Measurements from ENCODE around the gene MACROD2.
"Not testable (repeated sequence)": the region's sequence is repeated elsewhere in the genome, so short reads cannot be mapped to it uniquely, and the experiment has no call there.

MACROD2 gene

GRCh38 chr20:14979453-14979986, 984.2 kb downstream of the MACROD2 start:
- H3K4me2 ChIP-seq (ENCODE audit: low read length) = peak overlapping the region; percentile 10
- H3K9ac ChIP-seq = no peak overlapping the region
- no peaks in the 10 kb centered on the region for H3K27me3 ChIP-seq (ENCODE audit: control insufficient read depth, insufficient read depth, low read length)
- H3K36me3 ChIP-seq (ENCODE audit: control insufficient read depth, insufficient read depth, low read length) = no peaks in the 10 kb centered on the region
- TF ChIP-seq, protein P1, sequence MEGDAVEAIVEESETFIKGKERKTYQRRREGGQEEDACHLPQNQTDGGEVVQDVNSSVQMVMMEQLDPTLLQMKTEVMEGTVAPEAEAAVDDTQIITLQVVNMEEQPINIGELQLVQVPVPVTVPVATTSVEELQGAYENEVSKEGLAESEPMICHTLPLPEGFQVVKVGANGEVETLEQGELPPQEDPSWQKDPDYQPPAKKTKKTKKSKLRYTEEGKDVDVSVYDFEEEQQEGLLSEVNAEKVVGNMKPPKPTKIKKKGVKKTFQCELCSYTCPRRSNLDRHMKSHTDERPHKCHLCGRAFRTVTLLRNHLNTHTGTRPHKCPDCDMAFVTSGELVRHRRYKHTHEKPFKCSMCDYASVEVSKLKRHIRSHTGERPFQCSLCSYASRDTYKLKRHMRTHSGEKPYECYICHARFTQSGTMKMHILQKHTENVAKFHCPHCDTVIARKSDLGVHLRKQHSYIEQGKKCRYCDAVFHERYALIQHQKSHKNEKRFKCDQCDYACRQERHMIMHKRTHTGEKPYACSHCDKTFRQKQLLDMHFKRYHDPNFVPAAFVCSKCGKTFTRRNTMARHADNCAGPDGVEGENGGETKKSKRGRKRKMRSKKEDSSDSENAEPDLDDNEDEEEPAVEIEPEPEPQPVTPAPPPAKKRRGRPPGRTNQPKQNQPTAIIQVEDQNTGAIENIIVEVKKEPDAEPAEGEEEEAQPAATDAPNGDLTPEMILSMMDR (IDR thresholded peaks at IDR 0.05) = no peak
- no peak overlapping the region for H2AFZ ChIP-seq
- H3K4me1 ChIP-seq = no peaks in the 10 kb centered on the region
- no peak overlapping the region for H3K4me3 ChIP-seq (ENCODE audit: low read depth, low read length)
- no peaks in the 10 kb centered on the region for H3K79me2 ChIP-seq
- H3K27ac ChIP-seq = no peak overlapping the region
- H3K9me3 ChIP-seq (ENCODE audit: control insufficient read depth, low read length) = no peaks in the 10 kb centered on the region

GRCh38 chr20:14981486-14981885, 986.2 kb downstream of the MACROD2 start:
- not testable (repeated sequence) for H3K79me2 ChIP-seq; H3K4me2 ChIP-seq (ENCODE audit: low read length); H3K27ac ChIP-seq; H2AFZ ChIP-seq; H3K4me1 ChIP-seq; H3K27me3 ChIP-seq (ENCODE audit: control insufficient read depth, insufficient read depth, low read length); H3K36me3 ChIP-seq (ENCODE audit: control insufficient read depth, insufficient read depth, low read length); H3K9me3 ChIP-seq (ENCODE audit: control insufficient read depth, low read length); H3K9ac ChIP-seq; H3K4me3 ChIP-seq (ENCODE audit: low read depth, low read length)

- H3K27ac ChIP-seq; H3K4me3 ChIP-seq (ENCODE audit: low read depth, low read length); H3K27me3 ChIP-seq (ENCODE audit: control insufficient read depth, insufficient read depth, low read length); H3K9me3 ChIP-seq (ENCODE audit: control insufficient read depth, low read length); H3K4me1 ChIP-seq; H2AFZ ChIP-seq; H3K9ac ChIP-seq; H3K79me2 ChIP-seq; H3K4me2 ChIP-seq (ENCODE audit: low read length); H3K36me3 ChIP-seq (ENCODE audit: control insufficient read depth, insufficient read depth, low read length): not testable (repeated sequence)
Measured at GRCh38 chr20:14982324-14982723, 987.0 kb downstream of the MACROD2 start.

DNA sequence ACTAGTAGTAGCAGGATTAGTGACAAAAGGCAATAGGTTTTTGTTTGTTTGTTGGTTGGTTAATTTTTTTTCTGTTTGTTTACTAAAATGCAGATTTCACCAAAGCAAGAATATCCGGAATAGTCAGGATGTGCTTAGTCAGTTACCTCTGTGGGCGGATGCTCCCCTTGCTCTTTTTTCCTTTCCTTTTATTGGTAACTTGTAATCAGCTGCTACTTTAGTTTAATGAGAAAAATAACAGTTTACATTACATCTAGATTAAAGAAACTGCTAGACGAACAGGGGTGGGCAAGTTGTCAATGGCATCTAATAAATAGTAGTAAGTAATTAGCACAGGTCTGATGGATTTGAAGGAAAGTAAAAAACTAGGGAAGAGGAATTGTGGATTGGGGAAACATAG, 989.0 kb downstream of the MACROD2 start:
- no peaks in the 10 kb centered on the region for H3K9me3 ChIP-seq (ENCODE audit: control insufficient read depth, low read length)
- no peaks in the 10 kb centered on the region for H3K36me3 ChIP-seq (ENCODE audit: control insufficient read depth, insufficient read depth, low read length)
- H3K79me2 ChIP-seq = no peaks in the 10 kb centered on the region
- H3K27me3 ChIP-seq (ENCODE audit: control insufficient read depth, insufficient read depth, low read length) = no peaks in the 10 kb centered on the region
- no peak overlapping the region for H3K4me2 ChIP-seq (ENCODE audit: low read length)
- no peak overlapping the region for H2AFZ ChIP-seq
- no peak overlapping the region for H3K9ac ChIP-seq
- TF ChIP-seq, protein P1 (IDR thresholded peaks at IDR 0.05) = no peak
- no peak overlapping the region for H3K4me3 ChIP-seq (ENCODE audit: low read depth, low read length)
- H3K4me1 ChIP-seq = no peaks in the 10 kb centered on the region
- H3K27ac ChIP-seq = no peak overlapping the region

GRCh38 chr20:14984768-14985622, 989.7 kb downstream of the MACROD2 start:
- H3K36me3 ChIP-seq (ENCODE audit: control insufficient read depth, insufficient read depth, low read length) = no peaks in the 10 kb centered on the region
- H3K79me2 ChIP-seq = no peaks in the 10 kb centered on the region
- H3K9me3 ChIP-seq (ENCODE audit: control insufficient read depth, low read length) = no peaks in the 10 kb centered on the region
- no peaks in the 10 kb centered on the region for H3K4me1 ChIP-seq
- TF ChIP-seq, protein P1 (IDR thresholded peaks at IDR 0.05) = no peak
- no peak overlapping the region for H2AFZ ChIP-seq
- H3K4me3 ChIP-seq (ENCODE audit: low read depth, low read length) = no peak overlapping the region
- H3K27me3 ChIP-seq (ENCODE audit: control insufficient read depth, insufficient read depth, low read length) = no peaks in the 10 kb centered on the region
- peak overlapping the region; percentile 13 for H3K4me2 ChIP-seq (ENCODE audit: low read length)
- H3K9ac ChIP-seq = no peak overlapping the region
- no peak overlapping the region for H3K27ac ChIP-seq

Data from parathyroid adenoma (tissue), 2 donors.